Measurements from ENCODE around the gene ECHDC3.

ECHDC3 gene

DNA sequence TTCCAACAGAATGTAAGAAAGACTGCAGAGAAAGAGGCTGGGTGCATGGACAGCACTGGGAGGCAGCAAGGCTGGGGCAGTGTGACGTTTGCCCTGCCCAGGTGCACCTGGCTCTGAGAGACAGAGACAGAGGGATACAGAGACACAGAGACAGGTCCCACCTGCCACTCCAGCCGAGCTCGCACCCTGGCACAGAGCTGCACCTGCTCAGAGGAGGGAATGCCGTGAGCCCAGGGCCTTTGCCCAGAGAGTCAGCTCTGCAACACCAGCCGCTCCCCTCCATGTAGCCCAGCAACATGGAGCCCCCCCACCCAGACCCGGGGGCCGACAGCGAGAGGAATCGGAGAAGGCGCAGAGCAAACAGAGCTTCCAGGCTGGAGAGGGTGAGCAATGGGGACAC, 45.7 kb downstream of the ECHDC3 start:
- DNase-seq = no peak

DNA sequence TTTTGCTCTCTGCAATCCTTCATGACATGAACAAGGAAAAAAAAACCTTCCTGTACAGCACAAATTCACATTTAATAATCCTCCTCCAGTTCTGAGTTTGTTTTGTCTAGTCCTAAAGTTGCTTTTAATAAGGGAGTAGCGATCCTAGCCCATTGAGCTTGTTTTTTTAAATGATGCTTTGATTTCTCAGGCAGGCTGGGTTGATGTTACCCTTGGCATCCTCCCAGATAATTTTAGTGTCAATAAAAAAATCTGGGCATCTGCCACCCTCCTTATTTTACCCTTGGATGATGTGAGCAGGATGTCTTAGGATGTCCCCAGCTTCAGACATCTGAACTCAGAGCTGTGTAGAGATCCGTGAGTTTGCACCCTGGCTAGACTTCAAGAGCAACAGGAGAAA, 47.1 kb downstream of the ECHDC3 start:
- no peak for DNase-seq

DNA sequence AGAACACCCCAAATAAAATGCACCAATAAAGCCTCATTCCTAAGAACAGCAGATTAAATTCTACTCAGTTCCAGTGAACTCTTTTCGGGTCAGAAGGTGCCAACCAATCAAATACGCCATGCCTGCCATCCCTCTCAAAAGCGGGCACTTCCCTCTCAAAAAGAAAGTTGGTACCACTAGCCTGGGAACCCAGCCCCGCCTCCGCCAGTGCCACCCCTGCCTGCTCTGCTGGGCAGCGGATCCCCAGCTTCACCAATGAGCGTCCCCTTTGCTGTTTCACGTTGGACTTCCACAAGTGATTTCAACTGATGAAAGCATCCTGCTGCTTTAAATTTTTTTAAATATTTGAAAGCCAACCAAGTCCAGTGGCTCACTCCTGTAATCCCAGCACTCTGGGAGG, 47.8 kb downstream of the ECHDC3 start:
- DNase-seq = no peak

DNA sequence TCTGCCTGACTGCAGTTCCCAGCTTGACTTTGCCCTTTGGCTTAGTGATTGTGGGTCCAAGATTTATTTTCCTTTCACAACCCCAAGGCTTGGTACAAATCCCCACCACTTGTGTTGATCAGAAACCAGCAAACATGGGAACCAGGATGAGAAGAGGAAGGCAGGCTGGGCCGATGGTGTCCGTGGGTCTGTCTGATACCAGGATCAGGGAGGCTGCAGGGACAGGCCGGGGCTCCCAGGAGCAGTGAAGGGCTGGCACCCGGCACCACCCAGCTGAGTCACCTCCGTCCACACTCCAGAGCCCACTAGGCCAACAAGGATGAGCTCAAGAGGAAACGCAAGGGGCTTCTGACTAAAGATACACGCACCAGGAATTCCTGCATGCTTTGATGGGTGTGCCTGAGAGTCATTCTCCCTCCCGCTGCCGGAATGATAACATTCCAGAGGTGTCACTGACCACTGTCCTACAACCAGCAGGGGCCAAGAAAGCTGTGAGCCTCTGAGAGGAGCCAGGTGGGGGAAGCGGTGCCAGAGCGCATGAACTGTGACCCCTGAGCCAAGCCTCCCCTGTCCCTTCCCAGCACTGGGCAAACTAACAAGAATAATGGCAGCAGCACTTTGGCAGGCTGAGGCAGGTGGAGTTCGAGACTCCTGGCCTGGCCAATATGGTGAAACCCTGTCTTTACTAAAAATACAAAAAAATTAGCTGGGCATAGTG, 51.7 kb downstream of the ECHDC3 start:
- DNase-seq = no peak

- no peak for DNase-seq
Observed at GRCh38 chr10:11794566-11794965, 52.4 kb downstream of the ECHDC3 start.

- no peak for DNase-seq
Observed at GRCh38 chr10:11795101-11795920, 53.1 kb downstream of the ECHDC3 start.

DNA sequence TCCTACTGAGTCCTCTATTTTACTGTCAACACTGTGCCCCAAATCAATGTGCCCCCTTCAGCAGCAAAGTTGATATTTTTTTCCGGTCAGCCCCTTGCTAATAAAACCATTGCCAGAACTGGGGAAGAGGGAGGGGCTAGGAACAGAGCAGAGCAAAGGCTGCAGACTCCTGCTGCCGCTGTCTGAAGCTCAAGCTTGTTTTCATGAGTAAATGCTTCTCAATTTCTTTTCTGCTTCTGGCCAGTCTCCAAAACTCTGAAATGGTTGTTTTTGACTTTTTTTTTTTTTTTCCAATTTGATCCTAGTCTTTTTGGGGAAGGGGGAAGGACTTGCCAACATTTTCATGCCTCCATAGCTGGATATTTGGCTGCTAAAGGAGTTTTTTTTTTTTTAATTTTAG, 54.3 kb downstream of the ECHDC3 start:
- DNase-seq = no peak

DNA sequence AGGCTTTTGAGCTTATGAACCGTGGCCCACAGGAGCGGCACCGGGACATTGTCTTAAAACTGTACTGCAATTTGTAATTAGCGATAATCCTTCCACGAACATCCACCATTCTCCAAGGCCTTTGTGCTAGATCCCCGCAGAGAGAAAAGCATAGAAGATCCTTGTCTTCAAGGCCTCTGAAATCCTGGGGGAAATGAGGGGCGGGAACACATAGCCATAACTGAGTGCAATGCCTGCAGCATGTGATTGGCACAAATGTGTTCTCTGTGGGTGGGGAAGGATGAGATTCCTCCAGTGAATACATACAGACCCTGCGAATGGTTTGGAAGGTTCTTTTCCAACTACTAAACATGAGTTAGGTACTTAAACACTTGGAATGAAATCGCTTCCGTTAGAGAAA, 55.1 kb downstream of the ECHDC3 start:
- no peak for DNase-seq

GRCh38 chr10:11797847-11798633, 55.9 kb downstream of the ECHDC3 start:
- DNase-seq = no peak

DNA sequence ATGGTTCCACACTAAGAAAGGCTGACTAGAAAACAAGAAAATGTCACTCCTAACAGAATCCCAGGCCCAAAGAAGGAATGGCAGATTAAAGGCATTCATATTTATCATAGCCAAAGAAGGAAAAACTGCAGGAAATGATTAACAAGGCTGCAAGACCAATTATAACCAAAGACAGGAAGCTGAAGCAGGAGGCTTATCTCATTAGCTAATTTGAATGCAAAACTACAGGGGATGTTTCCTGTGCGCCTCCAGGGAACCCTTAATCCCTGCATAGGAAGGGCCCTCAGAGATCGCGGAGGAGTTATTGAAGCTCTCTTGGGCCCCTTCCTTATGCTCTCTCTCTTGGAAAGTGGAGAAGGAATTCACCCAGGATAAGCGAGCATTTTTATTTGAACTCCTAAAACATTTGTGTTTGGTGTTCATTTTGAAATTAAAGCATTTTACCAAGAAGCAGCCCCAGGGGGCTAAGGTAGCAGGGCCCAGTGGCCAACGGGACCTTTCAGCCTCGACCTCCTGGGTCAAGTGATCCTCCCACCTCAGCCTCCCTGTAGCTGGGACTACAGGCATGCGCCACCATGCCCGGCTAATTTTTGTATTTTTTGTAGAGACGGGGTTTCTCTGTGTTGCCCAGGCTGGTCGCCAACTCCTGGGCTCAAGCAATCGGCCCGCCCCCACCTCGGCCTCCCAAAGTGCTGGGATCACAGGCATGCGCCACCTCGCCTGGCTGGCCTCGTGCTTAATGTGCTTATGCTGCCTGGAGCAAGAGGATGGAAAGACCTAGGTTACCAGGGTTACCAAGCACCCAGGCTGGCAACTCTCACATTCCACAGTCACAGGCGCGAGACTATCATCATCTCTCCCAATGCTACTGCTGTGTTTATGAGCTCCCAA, 56.9 kb downstream of the ECHDC3 start:
- no peak for DNase-seq

DNA sequence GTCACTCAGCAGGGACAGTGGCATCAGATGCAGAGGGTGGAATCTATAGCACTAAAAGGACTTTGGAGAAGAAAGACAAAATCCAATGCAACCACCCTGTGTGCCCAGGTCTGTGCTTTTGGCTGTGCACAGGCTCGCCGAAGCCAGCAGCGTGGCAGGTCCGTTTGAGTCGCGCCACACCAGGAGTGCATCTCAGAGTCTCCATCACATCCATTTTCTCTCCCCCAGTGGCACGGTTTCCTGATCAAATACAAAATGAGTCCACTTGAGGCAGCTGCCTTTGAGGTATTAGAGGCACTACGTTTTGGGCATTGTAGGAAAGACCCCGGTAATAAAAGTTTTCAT, 57.5 kb downstream of the ECHDC3 start:
- no peak for DNase-seq

GRCh38 chr10:11804336-11804735, 62.2 kb downstream of the ECHDC3 start:
- DNase-seq = no peak

DNA sequence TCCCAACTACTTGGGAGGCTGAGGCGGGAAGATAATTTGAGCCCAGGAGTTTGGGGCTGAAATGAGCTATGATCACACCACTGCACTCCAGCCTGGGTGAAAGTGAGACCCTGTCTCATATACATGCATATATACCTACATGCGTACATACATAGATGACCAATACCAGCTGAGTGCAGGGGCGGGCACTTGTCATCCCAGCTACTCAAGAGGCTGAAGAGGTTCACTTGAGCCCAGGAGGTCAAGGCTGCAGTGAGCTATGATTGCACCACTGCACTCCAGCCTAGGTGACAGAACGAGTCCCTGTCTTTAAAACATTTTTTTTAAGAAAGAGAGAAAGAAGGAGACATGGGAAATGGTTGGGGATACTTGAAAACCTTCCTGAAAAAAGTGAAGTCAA, 63.6 kb downstream of the ECHDC3 start:
- no peak for DNase-seq

- DNase-seq = no peak
Observed at GRCh38 chr10:11806706-11807105, 64.5 kb downstream of the ECHDC3 start.

- DNase-seq = no peak
Observed at GRCh38 chr10:11808808-11809207, 66.6 kb downstream of the ECHDC3 start.

DNA sequence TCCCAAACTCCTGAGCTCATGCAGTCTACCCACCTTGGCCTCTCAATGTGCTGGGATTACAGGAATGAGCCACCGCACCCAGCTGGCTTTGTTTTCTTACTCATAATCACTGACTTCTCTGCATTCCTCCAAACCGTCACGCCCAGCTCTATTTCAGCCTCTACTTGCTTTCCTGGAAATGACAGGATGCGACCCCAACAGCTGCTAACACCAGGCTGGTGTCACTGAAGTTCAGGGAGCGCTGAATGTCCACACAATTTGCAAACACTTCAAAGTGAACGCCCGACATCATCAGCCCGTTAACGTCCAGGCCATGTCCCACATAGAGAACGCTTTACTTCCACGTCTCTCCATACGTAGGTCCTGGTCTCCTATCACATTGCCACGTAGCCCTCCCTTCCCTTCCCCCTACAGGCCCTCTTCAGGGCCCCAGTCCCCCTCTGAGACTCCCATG, 68.2 kb downstream of the ECHDC3 start:
- DNase-seq = no peak

- no peak for DNase-seq
Observed at GRCh38 chr10:11810973-11811372, 68.8 kb downstream of the ECHDC3 start.

- DNase-seq = no peak
Observed at GRCh38 chr10:11813177-11813576, 71.0 kb downstream of the ECHDC3 start.

Measured in stimulated activated CD4-positive, alpha-beta T cell treated with anti-CD3 and anti-CD28 coated beads, Interleukin-4, amount 100 ng/mL, for 1 hour (primary cell).